Fibroblast of the aortic adventitia (primary cell): ENCODE measurements around the gene CAMSAP1. TPM values are rescaled to one million over a fixed set of nuclear protein-coding genes. Genes with fewer than 3 reads are reported as not detected.

ENCODE experiments used
- DNase-seq: peaks from one replicate; pipeline ENCODE4 v3.0.0-alpha.2; 2010; ENCODE audit warnings: low read depth
- H3K4me3 ChIP-seq: 2 replicates; pipeline ENCODE4 v1.5.1; 2011; ENCODE audit warnings: low read depth, mild to moderate bottlenecking, control low read depth, low read length, moderate library complexity
- total RNA-seq: library from RNA; depleted of rRNA; stranded (reverse); fragments of >200 nt; gene quantifications from 2 replicates; pipeline ENCODE4 v1.2.3, GENCODE V29; 2012; ENCODE audit warnings: low replicate concordance
- TF ChIP-seq, protein P1 (sequence below): IDR thresholded peaks from 2 replicates; pipeline ENCODE4 v1.5.1; 2011; ENCODE audit warnings: mild to moderate bottlenecking, low read length, control low read depth, inconsistent platforms; ENCODE audit not compliant: insufficient read depth

CAMSAP1 gene
- total RNA-seq, 1 donor: 15.7 TPM

DNA sequence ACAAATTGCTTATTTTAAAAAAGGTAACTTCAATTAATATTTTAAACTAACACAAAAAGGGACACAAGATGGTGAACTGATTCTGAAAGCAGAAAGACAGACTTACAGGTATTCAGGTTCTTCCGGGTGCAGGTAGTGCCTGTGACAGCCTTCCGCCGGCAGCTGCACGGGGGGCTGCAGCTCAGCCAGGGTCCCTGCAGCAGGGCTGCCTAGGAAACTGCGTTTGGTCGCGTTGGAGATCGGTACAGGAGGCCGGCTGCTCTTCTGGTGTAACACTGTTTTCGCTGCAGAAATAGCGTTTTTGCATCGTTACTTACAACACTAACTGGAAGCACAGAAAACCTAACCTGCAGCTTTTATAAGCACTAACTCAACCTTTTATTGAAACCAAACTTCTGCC lies 80.0 kb downstream of the CAMSAP1 start:
- TF ChIP-seq, protein P1, sequence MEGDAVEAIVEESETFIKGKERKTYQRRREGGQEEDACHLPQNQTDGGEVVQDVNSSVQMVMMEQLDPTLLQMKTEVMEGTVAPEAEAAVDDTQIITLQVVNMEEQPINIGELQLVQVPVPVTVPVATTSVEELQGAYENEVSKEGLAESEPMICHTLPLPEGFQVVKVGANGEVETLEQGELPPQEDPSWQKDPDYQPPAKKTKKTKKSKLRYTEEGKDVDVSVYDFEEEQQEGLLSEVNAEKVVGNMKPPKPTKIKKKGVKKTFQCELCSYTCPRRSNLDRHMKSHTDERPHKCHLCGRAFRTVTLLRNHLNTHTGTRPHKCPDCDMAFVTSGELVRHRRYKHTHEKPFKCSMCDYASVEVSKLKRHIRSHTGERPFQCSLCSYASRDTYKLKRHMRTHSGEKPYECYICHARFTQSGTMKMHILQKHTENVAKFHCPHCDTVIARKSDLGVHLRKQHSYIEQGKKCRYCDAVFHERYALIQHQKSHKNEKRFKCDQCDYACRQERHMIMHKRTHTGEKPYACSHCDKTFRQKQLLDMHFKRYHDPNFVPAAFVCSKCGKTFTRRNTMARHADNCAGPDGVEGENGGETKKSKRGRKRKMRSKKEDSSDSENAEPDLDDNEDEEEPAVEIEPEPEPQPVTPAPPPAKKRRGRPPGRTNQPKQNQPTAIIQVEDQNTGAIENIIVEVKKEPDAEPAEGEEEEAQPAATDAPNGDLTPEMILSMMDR: no peak
- no peak for DNase-seq
- no peak overlapping the region for H3K4me3 ChIP-seq

DNA sequence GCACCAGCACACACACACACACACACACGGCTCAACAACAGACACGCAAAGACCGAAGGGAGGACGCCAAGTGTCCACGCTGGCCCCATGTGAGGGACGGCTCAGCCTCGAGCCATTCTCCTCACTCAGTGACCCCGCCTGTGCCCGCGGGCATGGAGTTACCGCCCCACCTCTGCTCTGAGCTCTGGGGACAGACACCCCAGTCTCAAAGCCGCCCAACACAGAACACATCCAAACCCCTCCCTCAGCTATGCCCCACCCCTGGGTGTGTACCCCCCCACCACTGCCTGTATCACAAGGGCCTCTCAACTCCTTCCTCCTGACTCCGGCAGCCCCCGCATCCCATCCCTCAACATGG lies 81.2 kb downstream of the CAMSAP1 start:
- no peak for DNase-seq
- no peak overlapping the region for H3K4me3 ChIP-seq
- TF ChIP-seq, protein P1: no peak

DNA sequence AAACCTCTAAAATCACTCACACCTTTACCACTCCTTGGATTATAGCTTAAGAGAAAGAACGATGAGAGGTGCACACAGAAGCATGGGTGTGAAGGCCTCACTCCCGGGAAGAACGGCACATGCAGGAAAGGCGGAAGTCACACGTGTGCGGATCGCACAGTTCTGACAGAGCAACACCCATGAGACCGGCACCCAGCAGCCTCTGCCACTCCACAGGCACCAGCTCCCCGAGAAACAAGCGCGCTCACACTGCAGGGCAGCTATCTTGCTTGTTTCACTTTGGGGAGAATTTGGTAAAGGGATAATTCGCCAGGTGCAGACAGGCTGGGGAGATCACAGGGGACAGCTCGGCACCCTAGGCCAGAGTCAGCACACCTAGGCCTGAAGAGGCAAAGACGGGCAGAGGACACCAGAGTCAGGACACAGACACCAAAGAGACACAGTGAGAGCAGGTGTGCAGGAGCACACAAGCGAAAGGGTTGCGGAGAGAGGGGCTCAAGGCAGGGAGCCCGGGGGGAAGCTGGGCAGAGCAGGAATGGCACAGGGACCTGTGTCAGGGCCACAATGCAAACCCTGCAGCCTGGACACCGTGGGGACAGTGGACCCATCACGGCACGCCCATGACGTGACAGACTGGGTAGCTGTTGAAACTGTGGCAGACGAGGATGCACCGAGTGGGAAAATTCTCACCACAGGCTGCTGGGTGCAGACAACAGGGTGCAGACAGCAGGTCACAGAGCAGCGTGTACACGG lies 81.7 kb downstream of the CAMSAP1 start:
- no peak for DNase-seq
- H3K4me3 ChIP-seq: no peak overlapping the region
- TF ChIP-seq, protein P1: no peak

DNA sequence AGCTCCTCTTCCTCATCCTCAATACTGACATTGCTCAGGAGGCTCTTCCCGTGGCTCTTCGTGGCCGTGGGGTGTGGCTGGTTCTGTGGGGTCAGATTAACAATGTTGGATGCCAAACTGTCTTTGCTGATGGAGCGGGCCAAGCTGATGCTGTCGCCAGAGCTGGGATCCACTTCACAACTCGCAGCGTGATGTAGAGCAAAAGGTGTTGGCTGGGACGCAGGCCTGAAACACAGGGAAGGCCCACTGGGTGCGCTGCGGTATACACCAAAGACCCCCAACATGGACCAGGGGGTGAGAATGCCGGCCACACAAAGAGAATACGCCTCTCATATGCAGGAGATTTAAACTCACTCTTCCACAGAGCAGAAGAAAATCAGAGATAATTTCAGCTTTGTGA lies 84.3 kb downstream of the CAMSAP1 start:
- no peak overlapping the region for H3K4me3 ChIP-seq
- DNase-seq: no peak
- TF ChIP-seq, protein P1: no peak

DNA sequence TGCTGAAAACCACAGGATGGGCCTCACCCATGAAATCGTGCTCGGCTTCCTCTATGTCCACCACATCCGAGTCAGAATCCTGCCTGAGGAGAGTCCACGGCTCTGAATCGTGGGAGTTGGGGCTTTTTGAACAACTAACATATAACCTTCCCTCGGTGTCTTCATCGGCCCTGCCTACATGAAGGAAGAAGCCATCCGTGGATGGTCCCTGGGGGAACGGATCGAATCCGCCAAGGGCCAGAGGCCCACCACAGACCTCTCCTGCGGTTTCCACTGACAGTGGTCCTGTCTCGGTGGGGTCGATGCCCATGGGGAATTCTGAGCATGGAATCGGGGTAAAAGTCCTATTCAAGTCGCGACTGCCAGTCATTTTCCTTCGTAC lies 85.0 kb downstream of the CAMSAP1 start:
- H3K4me3 ChIP-seq: no peak overlapping the region
- TF ChIP-seq, protein P1: no peak
- no peak for DNase-seq

DNA sequence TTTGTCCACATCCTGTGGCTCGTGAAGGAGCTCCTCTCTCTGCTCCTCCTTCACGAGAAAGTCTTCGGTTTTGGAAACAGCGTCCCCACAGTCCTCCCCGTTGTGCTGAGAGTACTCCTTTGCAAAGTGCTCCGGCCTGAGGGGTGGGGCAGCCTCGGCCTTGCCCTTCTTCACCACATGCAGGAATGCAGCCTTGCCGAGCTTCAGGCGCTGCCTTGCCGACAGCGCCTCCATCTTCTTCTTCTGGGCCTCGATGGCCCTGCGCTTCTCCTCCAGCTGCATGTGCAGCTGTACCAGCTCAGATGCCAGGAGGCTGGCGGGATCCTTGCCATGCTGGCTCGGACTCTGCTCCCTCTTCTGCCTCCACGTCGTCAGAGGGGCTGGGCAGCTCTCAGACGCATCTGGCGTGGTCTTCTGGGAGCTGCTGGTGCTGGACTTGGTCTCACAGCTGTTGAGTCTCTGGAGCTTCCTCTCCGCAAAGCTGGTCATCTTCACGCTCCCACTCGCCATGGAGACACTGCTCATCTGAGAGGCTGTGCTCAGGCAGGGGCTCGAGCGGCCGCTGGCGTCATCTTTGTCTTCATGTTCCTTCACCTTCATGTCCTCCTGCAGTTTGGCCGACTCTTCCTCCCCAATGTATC lies 85.5 kb downstream of the CAMSAP1 start:
- TF ChIP-seq, protein P1: no peak
- no peak for DNase-seq
- H3K4me3 ChIP-seq: no peak overlapping the region
